Measurements from ENCODE around the gene TCP10L. TPM values are rescaled to one million over a fixed set of nuclear protein-coding genes. Genes with fewer than 3 reads are reported as not detected.

Gene TCP10L
- total and polyA plus RNA-seq, 10 of the 15 experiments (the other 5 are each of a cell fraction or from before 2014, with no cell fraction given): 0.11 to 0.45 (median 0.19) TPM; not detected in 3

DNA sequence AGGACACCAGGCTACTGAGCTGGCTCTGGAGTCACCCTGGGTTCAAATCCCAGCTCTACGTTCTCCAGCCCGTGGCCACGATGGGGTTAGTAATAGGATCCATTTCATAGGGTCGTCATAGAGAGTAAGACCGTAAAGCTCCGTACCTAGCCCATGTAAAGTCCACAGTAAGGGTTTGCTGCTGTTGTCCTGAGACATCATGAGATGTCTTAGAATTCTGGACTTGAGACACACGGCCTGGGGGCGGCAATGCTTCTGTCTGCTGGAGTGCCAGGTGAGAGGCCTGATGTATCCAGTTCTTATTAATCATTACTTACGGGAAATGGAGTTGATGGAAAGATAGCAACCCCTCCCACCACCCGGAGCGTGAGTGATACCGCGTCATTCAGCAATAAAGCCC lies 3.6 kb downstream of the TCP10L start:
- Histone ChIP-seq H3K4me1 (ENCODE audit: control insufficient read depth, insufficient read depth, low read length) (no peaks in the 10 kb centered on the region), H3K4me2 (ENCODE audit: control insufficient read depth, insufficient read depth) (no peak overlapping the region), H3K27ac (ENCODE audit: control insufficient read depth, insufficient read depth) (no peak overlapping the region), H3K4me3 (no peak overlapping the region), H3K27me3 (replicated peaks in 1 of 2; ENCODE audit: control insufficient read depth in 2 of 2, insufficient read depth in 2 of 2, low read length in 1 of 2) (peaks cover 0 to 2% of the 10 kb centered on the region in 2 experiments; a peak in 2 of 4 replicates), H3K9me3 (replicated peaks; ENCODE audit: control insufficient read depth, insufficient read depth, low read length) (no peaks in the 10 kb centered on the region), H4K20me1 (ENCODE audit: control insufficient read depth, insufficient read depth) (no peaks in the 10 kb centered on the region), H3K9ac (ENCODE audit: control insufficient read depth, insufficient read depth, low read length) (no peak overlapping the region), H3K79me2 (ENCODE audit: control insufficient read depth, insufficient read depth, low read length) (no peaks in the 10 kb centered on the region), H3K36me3 (ENCODE audit: control insufficient read depth in 2 of 2, insufficient read depth in 2 of 2, low read length in 1 of 2) (no peaks in the 10 kb centered on the region), H2AFZ (ENCODE audit: control insufficient read depth, low read depth, low read length) (no peak overlapping the region)
- no peak for TF ChIP-seq SMAD5 (IDR thresholded peaks at IDR 0.05; ENCODE audit: low read depth)
- SMC1A ChIA-PET (ENCODE audit: uncharacterized antibody, unreplicated experiment): no interaction called here
- ATAC-seq (no peak), FAIRE-seq (no peak), DNase-seq (ENCODE audit: low read depth, low spot score) (no peak)
- WGBS (ENCODE audit: insufficient coverage, insufficient replicate concordance, low lambda C conversion rate, missing lambda C conversion rate): 59% methylated on average over 13 of the region's 13 CpGs
- CTCF ChIA-PET: interaction anchor here (1.1 kb wide), 1 partner anchor 11 kb away, joined by 3 read pairs; no protein-coding TSS in a partner anchor
- RAD21 ChIA-PET (ENCODE audit: unreplicated experiment): no interaction called here
- in situ Hi-C loops (cut with MboI) (no loop called here), intact Hi-C loops (cut with micrococcal nuclease; ENCODE audit: unreplicated experiment) (no loop called here)
- POLR2A ChIA-PET: no interaction called here
- no TSS peak for BruUV-seq (replicated peaks)

DNA sequence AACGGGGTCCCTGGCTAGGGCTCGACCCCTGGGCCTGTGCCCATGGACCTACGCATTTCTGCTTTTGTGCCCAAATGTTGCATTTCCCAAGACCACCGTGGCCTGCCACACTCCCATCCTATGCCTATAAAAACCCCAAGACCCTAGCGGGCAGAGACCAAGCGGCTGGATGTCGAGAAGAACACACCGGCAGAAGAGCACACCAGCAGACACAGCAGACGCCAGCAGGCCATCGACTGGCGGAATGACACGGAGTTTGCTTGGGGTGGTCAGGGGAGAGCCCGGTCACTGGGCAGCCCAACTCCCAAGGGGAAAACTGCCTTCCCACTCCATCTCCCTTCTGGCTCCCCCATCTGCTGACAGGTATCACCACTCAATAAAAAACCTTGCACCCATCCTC lies 4.4 kb downstream of the TCP10L start:
- no peaks in the 10 kb centered on the region for H3K36me3 ChIP-seq (ENCODE audit: control insufficient read depth in 2 of 2, insufficient read depth in 2 of 2, low read length in 1 of 2)
- ChIA-PET POLR2A (interaction anchor here (0.6 kb wide), 1 partner anchor 1448 kb away, joined by 6 read pairs; no protein-coding TSS in a partner anchor), RAD21 (ENCODE audit: unreplicated experiment) (no interaction called here), SMC1A (ENCODE audit: uncharacterized antibody, unreplicated experiment) (interaction anchor here (1.3 kb wide), 1 partner anchor 189 kb away, joined by 3 read pairs; no protein-coding TSS in a partner anchor), CTCF (no interaction called here)
- H3K4me1 ChIP-seq (ENCODE audit: control insufficient read depth, insufficient read depth, low read length): no peaks in the 10 kb centered on the region
- no peaks in the 10 kb centered on the region; a peak in 1 of 4 replicates for H3K27me3 ChIP-seq (replicated peaks in 1 of 2; ENCODE audit: control insufficient read depth in 2 of 2, insufficient read depth in 2 of 2, low read length in 1 of 2)
- H3K79me2 ChIP-seq (ENCODE audit: control insufficient read depth, insufficient read depth, low read length): no peaks in the 10 kb centered on the region
- H3K4me3 ChIP-seq: no peak overlapping the region
- no peak for DNase-seq (ENCODE audit: low read depth, low spot score)
- in situ Hi-C loops (cut with MboI) (no loop called here), intact Hi-C loops (cut with micrococcal nuclease; ENCODE audit: unreplicated experiment) (no loop called here)
- no peak overlapping the region for H2AFZ ChIP-seq (ENCODE audit: control insufficient read depth, low read depth, low read length)
- no peak overlapping the region for H3K9ac ChIP-seq (ENCODE audit: control insufficient read depth, insufficient read depth, low read length)
- no peak for ATAC-seq
- no peak for FAIRE-seq
- 69% methylated on average over 13 of the region's 13 CpGs for WGBS (ENCODE audit: insufficient coverage, insufficient replicate concordance, low lambda C conversion rate, missing lambda C conversion rate)
- no peaks in the 10 kb centered on the region for H4K20me1 ChIP-seq (ENCODE audit: control insufficient read depth, insufficient read depth)
- no peak overlapping the region for H3K27ac ChIP-seq (ENCODE audit: control insufficient read depth, insufficient read depth)
- no peak overlapping the region for H3K4me2 ChIP-seq (ENCODE audit: control insufficient read depth, insufficient read depth)
- H3K9me3 ChIP-seq (replicated peaks; ENCODE audit: control insufficient read depth, insufficient read depth, low read length): no peaks in the 10 kb centered on the region
- BruUV-seq (replicated peaks): no TSS peak
- TF ChIP-seq SREBF2 (IDR thresholded peaks at IDR 0.05; ENCODE audit: low read length) (no peak), WRNIP1 (IDR thresholded peaks at IDR 0.05; ENCODE audit: borderline replicate concordance, low read depth, low read length) (no peak), MXI1 (IDR thresholded peaks at IDR 0.05; ENCODE audit: low read depth, low read length) (no peak), HDGF (IDR thresholded peaks at IDR 0.05) (no peak), BMI1 (IDR thresholded peaks at IDR 0.05; ENCODE audit: borderline replicate concordance) (no peak), NR2F1 (conservative IDR thresholded peaks at IDR 0.05) (no peak), SMC3 (IDR thresholded peaks at IDR 0.05; ENCODE audit: borderline replicate concordance, low read length) (no peak), IKZF1 (conservative IDR thresholded peaks at IDR 0.05) (no peak), POLR2AphosphoS2 (IDR thresholded peaks at IDR 0.05; ENCODE audit: low read depth, low read length) (no peak), SRF (IDR thresholded peaks at IDR 0.05; ENCODE audit: low read depth in 2 of 2, low read length in 2 of 2) (no peak), EP300 (IDR thresholded peaks at IDR 0.05; ENCODE audit: borderline replicate concordance in 1 of 2, control insufficient read depth in 1 of 2, low read depth in 2 of 2, low read length in 2 of 2) (no peak)
- TF ChIP-seq, protein P1, sequence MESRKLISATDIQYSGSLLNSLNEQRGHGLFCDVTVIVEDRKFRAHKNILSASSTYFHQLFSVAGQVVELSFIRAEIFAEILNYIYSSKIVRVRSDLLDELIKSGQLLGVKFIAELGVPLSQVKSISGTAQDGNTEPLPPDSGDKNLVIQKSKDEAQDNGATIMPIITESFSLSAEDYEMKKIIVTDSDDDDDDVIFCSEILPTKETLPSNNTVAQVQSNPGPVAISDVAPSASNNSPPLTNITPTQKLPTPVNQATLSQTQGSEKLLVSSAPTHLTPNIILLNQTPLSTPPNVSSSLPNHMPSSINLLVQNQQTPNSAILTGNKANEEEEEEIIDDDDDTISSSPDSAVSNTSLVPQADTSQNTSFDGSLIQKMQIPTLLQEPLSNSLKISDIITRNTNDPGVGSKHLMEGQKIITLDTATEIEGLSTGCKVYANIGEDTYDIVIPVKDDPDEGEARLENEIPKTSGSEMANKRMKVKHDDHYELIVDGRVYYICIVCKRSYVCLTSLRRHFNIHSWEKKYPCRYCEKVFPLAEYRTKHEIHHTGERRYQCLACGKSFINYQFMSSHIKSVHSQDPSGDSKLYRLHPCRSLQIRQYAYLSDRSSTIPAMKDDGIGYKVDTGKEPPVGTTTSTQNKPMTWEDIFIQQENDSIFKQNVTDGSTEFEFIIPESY (IDR thresholded peaks at IDR 0.05): no peak
- TF ChIP-seq, protein P2, sequence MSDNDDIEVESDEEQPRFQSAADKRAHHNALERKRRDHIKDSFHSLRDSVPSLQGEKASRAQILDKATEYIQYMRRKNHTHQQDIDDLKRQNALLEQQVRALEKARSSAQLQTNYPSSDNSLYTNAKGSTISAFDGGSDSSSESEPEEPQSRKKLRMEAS (IDR thresholded peaks at IDR 0.05; ENCODE audit: low read depth, low read length): no peak
